H1 (cell line): ENCODE results near the gene LHFPL6. TPM values are rescaled to one million over a fixed set of nuclear protein-coding genes. Genes with fewer than 3 reads are reported as not detected.

Experiments used
- CBX8 ChIP-seq: fragments of 300-800, 300-1000 bp; sonication (generic); IDR thresholded peaks from 2 replicates; pipeline ENCODE4 v1.7.1; 2016; ENCODE audit warnings: low read depth, low read length, borderline replicate concordance
- CREB1 ChIP-seq: IDR thresholded peaks from 2 replicates; pipeline ENCODE4 v1.6.1; 2012; ENCODE audit warnings: inconsistent platforms
- EGR1 ChIP-seq: IDR thresholded peaks from 2 replicates; pipeline ENCODE4 v1.6.1; 2011; ENCODE audit warnings: low read depth, low read length, borderline replicate concordance
- EP300 ChIP-seq, 2 experiments: IDR thresholded peaks; 1 replicate in 1 of 2; 2 replicates in 1 of 2; pipeline ENCODE4 v1.6.1; 2011 to 2012; ENCODE audit warnings: low read depth in 2 of 2, low read length in 2 of 2, mild to moderate bottlenecking in 2 of 2, borderline replicate concordance in 1 of 2, inconsistent platforms in 1 of 2, moderate library complexity in 1 of 2
- HDAC2 ChIP-seq, 2 experiments: fragments of 300-600 bp in 1 of 2; sonication (generic) in 1 of 2; IDR thresholded peaks; 2 replicates each; pipeline ENCODE4 v1.6.1; 2011 to 2012; ENCODE audit warnings: low read depth in 2 of 2, low read length in 2 of 2, mild to moderate bottlenecking in 2 of 2, moderate library complexity in 2 of 2, borderline replicate concordance in 1 of 2, inconsistent platforms in 1 of 2
- KDM1A ChIP-seq: fragments of 200-600, 300-600 bp; sonication (generic); IDR thresholded peaks from 2 replicates; pipeline ENCODE4 v1.7.1; 2016; ENCODE audit warnings: mild to moderate bottlenecking, low read length, borderline replicate concordance
- RBBP5 ChIP-seq: IDR thresholded peaks from 2 replicates; pipeline ENCODE4 v1.7.1; 2012; ENCODE audit warnings: low read depth, mild to moderate bottlenecking, inconsistent platforms, low read length, moderate library complexity, borderline replicate concordance
- RFX5 ChIP-seq: IDR thresholded peaks from 2 replicates; pipeline ENCODE4 v1.6.1; 2011; ENCODE audit warnings: low read depth, low read length, improper control_type of control experiment, borderline replicate concordance
- TCF12 ChIP-seq: IDR thresholded peaks from 2 replicates; pipeline ENCODE4 v1.6.1; 2011; ENCODE audit warnings: low read depth, mild to moderate bottlenecking, low read length
- ZNF274 ChIP-seq: IDR thresholded peaks from 2 replicates; pipeline ENCODE4 v1.7.0; 2012; ENCODE audit warnings: low read length, borderline replicate concordance; ENCODE audit errors: extremely low read depth
- polyA plus RNA-seq, 7 experiments: library from polyadenylated mRNA; depleted of rRNA in 3 of 7; stranded (reverse) in 5 of 7; unstranded in 2 of 7; fragments of >200 nt in 5 of 7; fragments of 200-250 nt in 2 of 7; gene quantifications; 1 replicate in 5 of 7; 2 replicates in 1 of 7; 4 replicates in 1 of 7; pipeline versions ENCODE4 v1.2.1 to v1.2.3, GENCODE V29; 2011 to 2013; ENCODE audit warnings: missing spikeins in 2 of 7, mixed read lengths in 2 of 7
- total RNA-seq: library from RNA; stranded (reverse); fragmentation: NEBNext Ultra II Directional; extraction: Animal tissue kit (Norgen Biotek cat#: 25700); gene quantifications from 2 replicates; pipeline ENCODE4 v1.2.1, GENCODE V29; 2021
- TF ChIP-seq, protein P1 (sequence below): fragments of 300-600 bp; sonication (generic); IDR thresholded peaks from 2 replicates; pipeline ENCODE4 v1.7.1; 2012; ENCODE audit warnings: low read length, moderate library complexity, mild to moderate bottlenecking, inconsistent platforms; ENCODE audit not compliant: insufficient replicate concordance

Gene LHFPL6
- total and polyA plus RNA-seq, 2 of the 8 experiments (the other 6 are each of a cell fraction or from before 2014, with no cell fraction given) = 7.6 to 17.0 TPM

DNA sequence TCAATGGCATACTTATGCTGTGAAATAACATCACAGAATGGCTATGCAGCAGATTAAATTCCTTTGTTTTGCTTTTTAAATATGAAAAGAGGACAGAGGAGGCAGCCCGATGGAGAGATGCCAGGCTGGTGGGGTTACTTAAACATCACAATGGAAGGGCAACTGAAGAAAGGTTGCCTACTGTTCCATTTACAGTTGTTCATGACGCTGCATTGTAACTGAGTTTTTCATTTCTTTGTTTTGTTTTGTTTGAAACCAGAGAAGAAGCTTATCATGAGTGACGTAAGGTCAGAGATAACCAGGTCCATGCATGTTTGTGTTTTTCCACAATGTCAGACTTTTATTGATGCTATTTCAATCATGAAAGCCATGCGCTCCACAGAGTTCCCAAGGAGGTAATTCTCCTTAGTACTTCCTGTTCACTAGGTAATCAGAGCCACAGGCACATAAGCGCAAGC is 273.8 kb downstream of the LHFPL6 start (continued):
- peak in 1 of 2 experiments; percentile 90; a peak in 1 of 3 replicates for TF ChIP-seq EP300 (IDR thresholded peaks at IDR 0.05; ENCODE audit: borderline replicate concordance in 1 of 2, low read depth in 2 of 2, low read length in 2 of 2)
- no peak for TF ChIP-seq EGR1
- TF ChIP-seq CBX8 = no peak
- TF ChIP-seq, protein P1, sequence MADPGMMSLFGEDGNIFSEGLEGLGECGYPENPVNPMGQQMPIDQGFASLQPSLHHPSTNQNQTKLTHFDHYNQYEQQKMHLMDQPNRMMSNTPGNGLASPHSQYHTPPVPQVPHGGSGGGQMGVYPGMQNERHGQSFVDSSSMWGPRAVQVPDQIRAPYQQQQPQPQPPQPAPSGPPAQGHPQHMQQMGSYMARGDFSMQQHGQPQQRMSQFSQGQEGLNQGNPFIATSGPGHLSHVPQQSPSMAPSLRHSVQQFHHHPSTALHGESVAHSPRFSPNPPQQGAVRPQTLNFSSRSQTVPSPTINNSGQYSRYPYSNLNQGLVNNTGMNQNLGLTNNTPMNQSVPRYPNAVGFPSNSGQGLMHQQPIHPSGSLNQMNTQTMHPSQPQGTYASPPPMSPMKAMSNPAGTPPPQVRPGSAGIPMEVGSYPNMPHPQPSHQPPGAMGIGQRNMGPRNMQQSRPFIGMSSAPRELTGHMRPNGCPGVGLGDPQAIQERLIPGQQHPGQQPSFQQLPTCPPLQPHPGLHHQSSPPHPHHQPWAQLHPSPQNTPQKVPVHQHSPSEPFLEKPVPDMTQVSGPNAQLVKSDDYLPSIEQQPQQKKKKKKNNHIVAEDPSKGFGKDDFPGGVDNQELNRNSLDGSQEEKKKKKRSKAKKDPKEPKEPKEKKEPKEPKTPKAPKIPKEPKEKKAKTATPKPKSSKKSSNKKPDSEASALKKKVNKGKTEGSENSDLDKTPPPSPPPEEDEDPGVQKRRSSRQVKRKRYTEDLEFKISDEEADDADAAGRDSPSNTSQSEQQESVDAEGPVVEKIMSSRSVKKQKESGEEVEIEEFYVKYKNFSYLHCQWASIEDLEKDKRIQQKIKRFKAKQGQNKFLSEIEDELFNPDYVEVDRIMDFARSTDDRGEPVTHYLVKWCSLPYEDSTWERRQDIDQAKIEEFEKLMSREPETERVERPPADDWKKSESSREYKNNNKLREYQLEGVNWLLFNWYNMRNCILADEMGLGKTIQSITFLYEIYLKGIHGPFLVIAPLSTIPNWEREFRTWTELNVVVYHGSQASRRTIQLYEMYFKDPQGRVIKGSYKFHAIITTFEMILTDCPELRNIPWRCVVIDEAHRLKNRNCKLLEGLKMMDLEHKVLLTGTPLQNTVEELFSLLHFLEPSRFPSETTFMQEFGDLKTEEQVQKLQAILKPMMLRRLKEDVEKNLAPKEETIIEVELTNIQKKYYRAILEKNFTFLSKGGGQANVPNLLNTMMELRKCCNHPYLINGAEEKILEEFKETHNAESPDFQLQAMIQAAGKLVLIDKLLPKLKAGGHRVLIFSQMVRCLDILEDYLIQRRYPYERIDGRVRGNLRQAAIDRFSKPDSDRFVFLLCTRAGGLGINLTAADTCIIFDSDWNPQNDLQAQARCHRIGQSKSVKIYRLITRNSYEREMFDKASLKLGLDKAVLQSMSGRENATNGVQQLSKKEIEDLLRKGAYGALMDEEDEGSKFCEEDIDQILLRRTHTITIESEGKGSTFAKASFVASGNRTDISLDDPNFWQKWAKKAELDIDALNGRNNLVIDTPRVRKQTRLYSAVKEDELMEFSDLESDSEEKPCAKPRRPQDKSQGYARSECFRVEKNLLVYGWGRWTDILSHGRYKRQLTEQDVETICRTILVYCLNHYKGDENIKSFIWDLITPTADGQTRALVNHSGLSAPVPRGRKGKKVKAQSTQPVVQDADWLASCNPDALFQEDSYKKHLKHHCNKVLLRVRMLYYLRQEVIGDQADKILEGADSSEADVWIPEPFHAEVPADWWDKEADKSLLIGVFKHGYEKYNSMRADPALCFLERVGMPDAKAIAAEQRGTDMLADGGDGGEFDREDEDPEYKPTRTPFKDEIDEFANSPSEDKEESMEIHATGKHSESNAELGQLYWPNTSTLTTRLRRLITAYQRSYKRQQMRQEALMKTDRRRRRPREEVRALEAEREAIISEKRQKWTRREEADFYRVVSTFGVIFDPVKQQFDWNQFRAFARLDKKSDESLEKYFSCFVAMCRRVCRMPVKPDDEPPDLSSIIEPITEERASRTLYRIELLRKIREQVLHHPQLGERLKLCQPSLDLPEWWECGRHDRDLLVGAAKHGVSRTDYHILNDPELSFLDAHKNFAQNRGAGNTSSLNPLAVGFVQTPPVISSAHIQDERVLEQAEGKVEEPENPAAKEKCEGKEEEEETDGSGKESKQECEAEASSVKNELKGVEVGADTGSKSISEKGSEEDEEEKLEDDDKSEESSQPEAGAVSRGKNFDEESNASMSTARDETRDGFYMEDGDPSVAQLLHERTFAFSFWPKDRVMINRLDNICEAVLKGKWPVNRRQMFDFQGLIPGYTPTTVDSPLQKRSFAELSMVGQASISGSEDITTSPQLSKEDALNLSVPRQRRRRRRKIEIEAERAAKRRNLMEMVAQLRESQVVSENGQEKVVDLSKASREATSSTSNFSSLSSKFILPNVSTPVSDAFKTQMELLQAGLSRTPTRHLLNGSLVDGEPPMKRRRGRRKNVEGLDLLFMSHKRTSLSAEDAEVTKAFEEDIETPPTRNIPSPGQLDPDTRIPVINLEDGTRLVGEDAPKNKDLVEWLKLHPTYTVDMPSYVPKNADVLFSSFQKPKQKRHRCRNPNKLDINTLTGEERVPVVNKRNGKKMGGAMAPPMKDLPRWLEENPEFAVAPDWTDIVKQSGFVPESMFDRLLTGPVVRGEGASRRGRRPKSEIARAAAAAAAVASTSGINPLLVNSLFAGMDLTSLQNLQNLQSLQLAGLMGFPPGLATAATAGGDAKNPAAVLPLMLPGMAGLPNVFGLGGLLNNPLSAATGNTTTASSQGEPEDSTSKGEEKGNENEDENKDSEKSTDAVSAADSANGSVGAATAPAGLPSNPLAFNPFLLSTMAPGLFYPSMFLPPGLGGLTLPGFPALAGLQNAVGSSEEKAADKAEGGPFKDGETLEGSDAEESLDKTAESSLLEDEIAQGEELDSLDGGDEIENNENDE = peak; percentile 39
- no peak for TF ChIP-seq TCF12
- TF ChIP-seq RBBP5 = no peak
- TF ChIP-seq CREB1 = peak; percentile 85
- no peak for TF ChIP-seq KDM1A
- no peak for TF ChIP-seq ZNF274
- no peak for TF ChIP-seq RFX5
- TF ChIP-seq HDAC2 (IDR thresholded peaks at IDR 0.05; ENCODE audit: borderline replicate concordance in 1 of 2, low read depth in 2 of 2, low read length in 2 of 2) = peak; percentile 50 to 91; a peak in 2 of 4 replicates
